Aorta (tissue), 5 donors: ENCODE measurements around the gene DAZAP2. TPM values are rescaled to one million over a fixed set of nuclear protein-coding genes. Genes with fewer than 3 reads are reported as not detected.

ENCODE experiments used
- ATAC-seq: fragments of 200-7000 bp; cut with Tn5 transposase; one replicate; pipeline ENCODE4 v1.9.1; 2022; ENCODE audit warnings: moderate library complexity; ENCODE audit not compliant: low FRiP score
- DNase-seq, 2 donors: peaks; one replicate each; pipeline ENCODE4 v3.0.0-alpha.2; 2020
- H3K27ac ChIP-seq, 2 donors: one replicate each; pipeline ENCODE4 v1.5.1; 2013; ENCODE audit warnings: low read length in 2 of 2, mild to moderate bottlenecking in 2 of 2, moderate library complexity in 2 of 2, control low read depth in 1 of 2, inconsistent platforms in 1 of 2, low read depth in 1 of 2
- H3K27me3 ChIP-seq, 2 donors: one replicate each; pipeline ENCODE4 v1.6.1; 2013; ENCODE audit warnings: control low read depth in 1 of 2, low read length in 1 of 2, mild to moderate bottlenecking in 1 of 2, moderate library complexity in 1 of 2; ENCODE audit not compliant: insufficient read depth in 2 of 2, control insufficient read depth in 1 of 2
- H3K36me3 ChIP-seq, 2 donors: one replicate each; pipeline ENCODE4 v1.6.1; 2013; ENCODE audit warnings: control low read depth in 1 of 2, low read length in 1 of 2, mild to moderate bottlenecking in 1 of 2; ENCODE audit not compliant: insufficient read depth in 2 of 2, control insufficient read depth in 1 of 2
- H3K4me1 ChIP-seq, 2 donors: one replicate each; pipeline ENCODE4 v1.6.1; 2013; ENCODE audit warnings: low read length in 2 of 2, control low read depth in 1 of 2, mild to moderate bottlenecking in 1 of 2, moderate library complexity in 1 of 2; ENCODE audit not compliant: insufficient read depth in 2 of 2, control insufficient read depth in 1 of 2
- H3K4me3 ChIP-seq, 2 donors: one replicate each; pipeline ENCODE4 v1.5.1; 2013; ENCODE audit warnings: low read length in 2 of 2, control low read depth in 1 of 2, mild to moderate bottlenecking in 1 of 2
- H3K9me3 ChIP-seq: one replicate; pipeline ENCODE4 v1.6.1; 2013; ENCODE audit warnings: mild to moderate bottlenecking, low read length; ENCODE audit not compliant: control insufficient read depth
- WGBS, 2 donors: extraction: QIAGEN DNeasy Blood & Tissue Kit; methylation state at CpG; one replicate each; pipeline ENCODE4 v1.1.7; 2013; 5-methylcytosine and 5-hydroxymethylcytosine counted together
- intact Hi-C, 2 donors: fragments of 100-400 bp; cut with DNase I; formaldehyde crosslinking; loops; one replicate each; pipeline versions ENCODE4 v1.14.2 to v1.15.0; 2022
- polyA plus RNA-seq, 2 donors: library from polyadenylated mRNA; stranded (reverse); fragments of 200-250 nt; gene quantifications; one replicate each; pipeline ENCODE4 v1.2.3, GENCODE V29; 2013
- total RNA-seq, 2 donors: library from RNA; stranded (reverse); fragmentation: NEBNext Ultra II Directional; extraction: Animal tissue kit (Norgen Biotek cat#: 25700); gene quantifications; one replicate each; pipeline ENCODE4 v1.2.1, GENCODE V29; 2021
- donor health status: healthy with polysubstance abuse.
- donor health status: Bipolar disorder and iron deficiency.
- donor health status: DM: no; HTN: no; CAD: no.
- donor health status: DM: no; HTN: no; CAD: no.
- donor health status: DM: yes; HTN: yes; CAD: no.

The DAZAP2 gene
- total and polyA plus RNA-seq, 4 donors, result 167 to 311 (median 221) TPM

GRCh38 chr12:51197736-51198567, 40.7 kb upstream of the DAZAP2 start:
- ATAC-seq, result no peak
- H3K27me3 ChIP-seq, result no peaks in the 10 kb centered on the region
- H3K4me3 ChIP-seq, result no peak overlapping the region
- no peaks in the 10 kb centered on the region for H3K9me3 ChIP-seq
- no peaks in the 10 kb centered on the region for H3K36me3 ChIP-seq
- no peak for DNase-seq
- intact Hi-C loops, result no loop called here
- no peaks in the 10 kb centered on the region for H3K4me1 ChIP-seq
- no peak overlapping the region for H3K27ac ChIP-seq
- WGBS, 2 donors, result 87 to 91% methylated on average over 37 to 38 of the region's 38 CpGs

GRCh38 chr12:51198568-51199365, 39.9 kb upstream of the DAZAP2 start:
- H3K4me1 ChIP-seq, result no peaks in the 10 kb centered on the region
- no peaks in the 10 kb centered on the region for H3K27me3 ChIP-seq
- H3K36me3 ChIP-seq, result no peaks in the 10 kb centered on the region
- 78 to 86% methylated on average over 16 of the region's 16 CpGs for WGBS, 2 donors
- ATAC-seq (no peak), DNase-seq (no peak)
- H3K9me3 ChIP-seq, result no peaks in the 10 kb centered on the region
- intact Hi-C loops, result no loop called here
- H3K4me3 ChIP-seq, result no peak overlapping the region
- H3K27ac ChIP-seq, result no peak overlapping the region

GRCh38 chr12:51199366-51199945, 39.2 kb upstream of the DAZAP2 start:
- no peak for DNase-seq
- ATAC-seq, result no peak
- no peaks in the 10 kb centered on the region for H3K4me1 ChIP-seq
- H3K27me3 ChIP-seq, result no peaks in the 10 kb centered on the region
- no peak overlapping the region for H3K4me3 ChIP-seq
- no peaks in the 10 kb centered on the region for H3K9me3 ChIP-seq
- no peaks in the 10 kb centered on the region for H3K36me3 ChIP-seq
- H3K27ac ChIP-seq, result no peak overlapping the region
- WGBS, 2 donors, result 88 to 89% methylated on average over 10 of the region's 10 CpGs
- intact Hi-C loops, result no loop called here

GRCh38 chr12:51200156-51200555, 38.5 kb upstream of the DAZAP2 start:
- Histone ChIP-seq H3K4me3 (no peak overlapping the region), H3K36me3 (no peaks in the 10 kb centered on the region)

GRCh38 chr12:51200806-51201205, 37.8 kb upstream of the DAZAP2 start:
- intact Hi-C loops, result no loop called here
- Histone ChIP-seq H3K27ac (no peak overlapping the region), H3K9me3 (no peaks in the 10 kb centered on the region), H3K4me1 (no peaks in the 10 kb centered on the region), H3K4me3 (no peak overlapping the region), H3K36me3 (no peaks in the 10 kb centered on the region), H3K27me3 (no peaks in the 10 kb centered on the region)
- DNase-seq, result no peak
- 92 to 94% methylated on average over 9 of the region's 9 CpGs for WGBS, 2 donors
- no peak for ATAC-seq

More at GRCh38 chr12:51200156-51200555, 38.5 kb upstream of the DAZAP2 start:
- Histone ChIP-seq H3K4me1 (no peaks in the 10 kb centered on the region), H3K27ac (no peak overlapping the region), H3K9me3 (no peaks in the 10 kb centered on the region), H3K27me3 (no peaks in the 10 kb centered on the region)
- DNase-seq (no peak), ATAC-seq (no peak)
- WGBS, 2 donors, result 84 to 86% methylated on average over 7 of the region's 7 CpGs
- intact Hi-C loops, result no loop called here

- no peaks in the 10 kb centered on the region for H3K4me1 ChIP-seq
- no peaks in the 10 kb centered on the region for H3K27me3 ChIP-seq
- DNase-seq (no peak), ATAC-seq (no peak)
- intact Hi-C loops, result no loop called here
- no peak overlapping the region for H3K27ac ChIP-seq
- H3K9me3 ChIP-seq, result no peaks in the 10 kb centered on the region
- H3K4me3 ChIP-seq, result no peak overlapping the region
- no peaks in the 10 kb centered on the region for H3K36me3 ChIP-seq
- WGBS, 2 donors, result 94 to 96% methylated on average over 5 of the region's 5 CpGs
Measured at GRCh38 chr12:51202718-51203117, 35.9 kb upstream of the DAZAP2 start.

- intact Hi-C loops, result no loop called here
- H3K9me3 ChIP-seq, result no peaks in the 10 kb centered on the region
- no peak overlapping the region for H3K27ac ChIP-seq
- H3K4me1 ChIP-seq, result no peaks in the 10 kb centered on the region
- H3K4me3 ChIP-seq, result no peak overlapping the region
- 89 to 96% methylated on average over 6 of the region's 6 CpGs for WGBS, 2 donors
- DNase-seq (no peak), ATAC-seq (no peak)
- no peaks in the 10 kb centered on the region for H3K27me3 ChIP-seq
- H3K36me3 ChIP-seq, result peaks cover 0 to 2% of the 10 kb centered on the region in 2 donors
Measured at GRCh38 chr12:51205350-51205749, 33.3 kb upstream of the DAZAP2 start.

- ATAC-seq (no peak), DNase-seq (no peak)
- Histone ChIP-seq H3K9me3 (no peaks in the 10 kb centered on the region), H3K4me1 (no peaks in the 10 kb centered on the region), H3K4me3 (no peak overlapping the region), H3K27ac (no peak overlapping the region), H3K36me3 (peaks cover 0 to 2% of the 10 kb centered on the region in 2 donors), H3K27me3 (no peaks in the 10 kb centered on the region)
- 94 to 95% methylated on average over 7 of the region's 7 CpGs for WGBS, 2 donors
- intact Hi-C loops, result no loop called here
Measured at GRCh38 chr12:51208016-51208660, 30.5 kb upstream of the DAZAP2 start.
